ENCODE data around the gene MRPL42.

GRCh38 chr12:93536111-93536765 lies 68.9 kb downstream of the MRPL42 start:
- TF ChIP-seq ZNF423 (tag by site-specific recombination; IDR thresholded peaks at IDR 0.05) (no peak), ZSCAN18 (tag by site-specific recombination; IDR thresholded peaks at IDR 0.05) (no peak), CTCF (tag by site-specific recombination; IDR thresholded peaks at IDR 0.05) (no peak), ZNF488 (tag by site-specific recombination; IDR thresholded peaks at IDR 0.05) (no peak), ZNF24 (tag by site-specific recombination; IDR thresholded peaks at IDR 0.05) (no peak), ZNF776 (tag by site-specific recombination; IDR thresholded peaks at IDR 0.05; ENCODE audit: borderline replicate concordance) (no peak), ZNF274 (IDR thresholded peaks at IDR 0.05; ENCODE audit: low read length) (no peak), ZNF274 (tag by site-specific recombination; IDR thresholded peaks at IDR 0.05; ENCODE audit: borderline replicate concordance) (no peak), GLIS1 (tag by site-specific recombination; IDR thresholded peaks at IDR 0.05) (no peak), ZNF768 (tag by site-specific recombination; IDR thresholded peaks at IDR 0.05) (no peak), ZBTB7A (tag by site-specific recombination; IDR thresholded peaks at IDR 0.05; ENCODE audit: low read depth) (no peak), SP2 (tag by site-specific recombination; IDR thresholded peaks at IDR 0.05) (no peak)
